Glomerular visceral epithelial cell (primary cell): ENCODE data around the gene DLG1.

ENCODE experiments used
- DNase-seq: peaks from one replicate; pipeline ENCODE4 v3.0.0-alpha.2; 2016; ENCODE audit errors: extremely low spot score

The DLG1 gene

GRCh38 chr3:197298341-197298944 lies at the start of gene DLG1:
DLG1 (minus strand) TSS chr3:197298612; CDS start chr3:197297204, 1,408 bp downstream.
- DNase-seq, result peak; percentile 97

DNA sequence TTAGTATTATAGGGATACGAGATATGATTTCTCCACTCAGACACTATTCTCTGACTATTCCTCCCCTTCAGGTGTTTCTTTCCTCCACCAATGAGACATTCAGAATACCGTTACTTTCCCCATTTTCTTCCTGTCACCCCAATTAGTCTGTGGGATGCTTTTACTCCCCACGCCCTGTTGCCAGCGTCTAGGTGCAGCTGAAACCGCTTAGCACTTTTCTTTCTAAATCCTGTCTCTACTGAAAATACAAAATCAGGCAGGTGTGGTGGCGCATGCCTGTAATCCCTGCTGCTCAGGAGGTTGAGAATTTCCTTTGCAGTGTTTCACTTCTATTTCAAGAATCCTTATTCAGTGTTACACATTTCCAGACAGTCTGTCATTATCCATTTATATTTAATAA lies 49.6 kb upstream of the DLG1 start:
- DNase-seq, result no peak

- DNase-seq, result no peak
Observed at GRCh38 chr3:197345390-197345789, 47.0 kb upstream of the DLG1 start.

DNA sequence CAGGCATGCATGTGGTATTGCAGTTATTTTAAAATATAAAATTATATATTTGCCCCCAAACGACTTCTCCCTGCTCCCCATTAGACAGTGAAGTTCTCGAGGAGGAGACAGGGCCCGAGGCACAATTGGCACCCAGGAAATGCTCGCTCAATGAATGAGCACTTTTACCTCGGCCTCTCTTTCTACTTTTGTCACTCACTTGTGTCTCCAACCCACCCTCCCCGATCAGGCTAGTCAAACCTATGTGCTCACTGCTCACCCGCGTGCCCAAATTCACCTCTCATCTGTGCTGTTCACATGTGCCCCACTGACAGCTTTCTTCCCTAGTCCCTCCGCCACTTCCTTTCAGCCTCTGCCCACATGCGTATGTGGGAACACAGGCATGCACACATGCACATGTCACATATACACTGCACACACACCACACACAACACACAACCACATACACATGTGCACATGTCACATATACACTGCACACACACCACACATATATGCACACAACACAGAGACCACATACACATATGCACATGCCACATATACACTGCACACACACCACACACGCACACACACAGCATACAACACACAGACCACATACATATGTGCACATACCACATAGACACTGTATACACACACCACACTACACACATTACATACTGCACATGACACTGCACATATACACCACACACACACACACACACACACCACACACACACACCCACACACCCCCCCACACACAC lies 46.3 kb upstream of the DLG1 start:
- DNase-seq, result no peak

GRCh38 chr3:197343656-197344408 lies 45.4 kb upstream of the DLG1 start:
- peak; percentile 68 for DNase-seq

DNA sequence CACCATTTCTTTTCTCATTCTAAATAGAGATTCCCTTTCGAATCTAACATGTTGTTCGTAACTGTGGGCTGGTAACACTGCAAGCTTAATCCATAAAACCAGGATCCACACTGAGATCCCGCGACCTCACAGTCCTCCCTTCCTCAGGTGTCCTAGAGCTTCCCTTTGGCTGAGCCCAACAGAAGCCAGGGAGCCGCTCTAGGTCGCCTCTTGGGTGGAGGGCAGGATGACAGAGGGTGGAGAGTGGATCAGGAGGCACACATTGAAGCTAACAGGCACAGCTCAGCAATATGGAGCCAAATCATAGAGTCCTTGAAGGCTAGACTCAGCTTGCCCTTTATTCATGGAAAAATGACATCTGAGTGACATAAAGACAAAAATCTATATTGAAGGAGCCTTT lies 44.7 kb upstream of the DLG1 start:
- DNase-seq, result no peak

DNA sequence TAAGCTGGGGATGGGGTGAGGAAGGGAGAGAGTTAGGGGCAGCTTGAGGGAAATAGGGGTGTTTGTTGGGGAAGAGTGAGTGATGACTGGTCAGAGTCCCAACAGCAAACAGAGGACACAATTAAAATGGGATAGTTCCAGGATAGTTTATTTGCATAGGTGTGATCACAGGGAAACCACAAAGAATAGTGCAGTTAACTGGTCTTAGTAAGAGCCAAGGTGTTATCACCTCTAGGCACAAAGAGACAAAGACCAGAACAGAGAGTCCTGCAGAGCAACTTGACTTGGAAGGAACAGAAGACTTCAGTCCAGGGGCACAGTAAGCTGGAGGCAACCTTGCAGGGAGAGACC lies 42.1 kb upstream of the DLG1 start:
- DNase-seq, result no peak

DNA sequence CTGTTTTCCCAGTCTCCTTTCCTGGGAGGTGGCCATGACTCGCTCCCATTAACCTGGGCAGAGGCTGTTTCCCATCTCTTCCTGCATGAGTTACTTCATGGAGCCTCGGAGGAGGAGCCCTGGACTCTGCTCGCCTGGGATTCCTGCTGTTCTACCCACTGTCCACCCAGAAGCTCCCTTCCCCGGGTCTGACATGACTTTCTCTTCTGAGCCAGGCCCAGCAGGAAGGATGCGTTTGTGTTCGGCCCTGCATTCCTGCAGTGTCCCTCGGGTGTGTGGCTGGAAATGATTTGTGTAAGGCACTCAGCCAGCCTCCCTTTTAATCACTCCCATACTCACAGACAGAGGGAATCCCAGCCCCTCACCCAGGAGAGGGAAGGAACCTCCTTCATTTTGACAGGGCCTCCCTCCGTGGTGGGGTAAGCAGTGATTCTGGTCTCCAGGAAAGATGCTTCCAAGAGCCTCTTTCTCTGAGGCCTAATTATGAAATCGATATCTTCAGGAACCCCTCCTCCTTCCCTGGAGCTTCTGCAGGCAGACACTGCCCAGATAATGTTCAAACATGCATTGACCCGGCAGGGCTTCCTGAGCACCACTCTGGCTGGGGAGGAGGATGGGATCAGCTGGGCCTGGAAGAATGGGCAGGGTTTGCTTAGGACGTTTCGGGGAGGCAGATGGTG lies 41.6 kb upstream of the DLG1 start:
- peak; percentile 85 for DNase-seq

GRCh38 chr3:197338586-197338985 lies 40.2 kb upstream of the DLG1 start:
- DNase-seq, result no peak

DNA sequence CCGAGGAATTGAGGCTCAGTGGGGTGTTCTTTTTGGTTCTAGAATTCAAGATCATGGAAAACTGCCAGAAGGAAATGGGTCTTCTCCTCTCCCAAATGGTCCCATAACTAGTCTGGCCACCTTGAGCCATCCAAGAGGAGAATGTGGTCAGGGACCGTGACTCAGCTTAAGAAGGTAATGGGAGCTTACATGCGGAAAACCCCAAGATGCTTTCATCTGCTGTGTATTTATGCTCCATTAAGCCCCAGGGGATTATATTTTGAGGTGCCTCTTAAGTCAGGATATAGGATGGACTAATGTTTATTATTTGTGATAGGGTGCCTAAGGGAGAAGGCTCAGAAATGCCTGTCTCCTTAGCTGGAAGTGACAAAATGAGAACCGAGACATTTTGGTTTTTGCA lies 39.2 kb upstream of the DLG1 start:
- peak; percentile 93 for DNase-seq

DNA sequence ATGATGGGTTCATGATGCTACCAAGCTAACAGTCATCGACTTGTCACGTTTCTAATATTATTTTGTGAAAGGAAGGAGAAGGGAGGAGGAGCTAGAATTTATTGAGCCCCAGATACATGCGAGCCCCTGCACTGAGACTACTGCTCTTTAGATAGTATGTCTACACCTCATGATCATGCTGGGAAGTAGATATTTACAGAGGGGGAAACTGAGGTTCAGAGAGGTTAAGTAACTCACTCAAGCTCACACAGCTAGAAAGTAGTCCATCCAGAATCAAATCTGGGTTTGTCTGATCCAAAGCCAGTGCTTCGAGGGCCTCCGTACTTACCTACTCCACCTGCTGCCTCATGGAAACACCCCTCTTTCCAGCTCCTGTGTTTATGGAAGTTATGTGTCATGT lies 38.8 kb upstream of the DLG1 start:
- DNase-seq, result no peak

DNA sequence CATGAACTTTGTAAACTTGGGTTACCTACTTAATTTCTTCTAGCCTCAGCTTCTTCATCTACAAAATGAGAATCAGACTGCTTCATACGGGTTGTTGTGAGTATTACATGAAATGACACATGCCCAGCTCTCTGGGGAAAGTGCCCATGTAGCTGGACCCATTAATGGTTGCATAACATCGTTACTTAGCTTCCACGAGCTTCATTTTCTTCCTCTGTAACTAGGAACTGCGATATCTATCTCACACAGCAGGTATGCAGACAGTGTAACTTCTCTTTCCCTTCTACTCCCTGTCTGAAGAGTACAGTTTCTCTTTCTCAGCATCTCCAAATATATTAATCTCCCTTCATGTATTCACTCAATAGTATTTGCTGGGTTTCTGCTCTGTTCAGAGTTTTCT lies 37.9 kb upstream of the DLG1 start:
- no peak for DNase-seq

- DNase-seq, result peak; percentile 90
Observed at GRCh38 chr3:197335428-197336132, 37.2 kb upstream of the DLG1 start.

DNA sequence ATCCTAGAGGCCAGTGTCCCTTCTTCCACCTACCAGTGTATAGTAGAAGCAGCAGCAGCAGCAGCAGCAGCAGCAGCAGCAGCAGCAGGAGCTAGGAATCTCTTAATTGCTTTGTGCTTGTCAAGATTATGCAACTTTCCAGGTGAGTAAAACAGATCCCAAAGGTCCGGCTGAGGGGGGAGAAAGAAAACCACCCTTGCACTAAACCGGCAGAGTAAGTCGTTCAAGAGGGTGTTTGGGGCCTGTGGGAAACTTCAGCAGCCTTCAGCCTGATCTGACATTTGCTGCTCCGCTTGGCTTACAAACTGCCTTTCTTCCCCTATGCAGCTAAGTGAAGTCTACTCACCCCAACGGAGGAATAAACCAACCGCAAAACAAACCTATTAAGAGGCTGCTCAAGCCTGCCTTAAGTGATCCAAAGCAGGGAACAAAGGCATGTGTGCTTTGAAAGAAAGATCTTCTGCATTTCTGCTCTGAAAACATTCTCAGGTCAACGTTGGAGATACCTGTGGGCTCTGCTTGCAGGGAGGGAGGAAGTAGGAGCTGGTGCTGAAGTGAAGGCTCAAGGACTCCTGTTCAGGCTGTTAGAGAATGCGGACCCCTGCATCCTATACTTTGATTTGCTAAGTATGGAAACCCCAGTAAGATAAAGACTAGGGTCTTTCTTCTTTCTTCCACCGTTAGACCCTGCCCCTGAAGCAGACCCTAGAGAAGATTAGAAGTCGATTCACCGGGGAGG lies 35.7 kb upstream of the DLG1 start:
- DNase-seq, result peak; percentile 56

GRCh38 chr3:197331131-197331530 lies 32.7 kb upstream of the DLG1 start:
- DNase-seq, result no peak

DNA sequence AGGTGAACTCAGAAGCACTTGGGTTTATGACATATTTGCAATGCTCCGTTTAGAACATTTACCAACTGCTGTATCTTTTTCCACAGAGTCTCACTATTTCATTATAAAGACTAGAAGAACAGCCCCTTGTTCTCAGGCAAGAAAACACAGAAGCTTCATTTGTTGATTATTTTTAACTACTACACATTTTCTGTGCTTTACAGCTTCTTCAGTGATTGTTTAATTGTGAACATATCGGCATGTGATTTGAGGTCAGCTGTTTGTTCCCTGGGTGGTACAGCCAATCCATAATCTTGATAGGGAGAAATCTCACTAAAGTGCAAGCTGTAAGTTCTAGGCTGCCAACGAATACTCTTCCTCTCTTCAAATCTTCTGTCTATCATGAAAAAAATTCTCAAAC lies 31.0 kb upstream of the DLG1 start:
- no peak for DNase-seq

DNA sequence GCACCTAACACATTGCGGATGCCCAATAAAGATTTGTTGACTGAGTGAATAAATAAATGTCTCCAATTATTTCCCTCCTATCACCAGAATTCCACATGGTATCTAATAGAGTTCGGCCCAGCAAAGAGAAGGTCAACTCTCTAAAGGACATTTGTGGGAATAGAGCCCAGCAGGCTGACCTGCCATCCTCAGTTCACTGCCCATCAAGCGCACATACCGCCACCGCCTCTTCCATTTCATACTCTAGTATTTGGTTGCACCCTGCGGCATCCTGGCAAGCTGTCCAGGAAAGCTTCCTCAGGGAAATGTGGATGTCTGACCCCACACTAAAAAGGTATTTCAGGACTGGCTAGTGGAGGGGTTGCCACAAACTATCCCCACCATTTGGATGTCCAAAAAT lies 29.8 kb upstream of the DLG1 start:
- no peak for DNase-seq

- no peak for DNase-seq
Observed at GRCh38 chr3:197327701-197328100, 29.3 kb upstream of the DLG1 start.

GRCh38 chr3:197325773-197326172 lies 27.4 kb upstream of the DLG1 start:
- no peak for DNase-seq

- no peak for DNase-seq
Observed at GRCh38 chr3:197322149-197322548, 23.7 kb upstream of the DLG1 start.

DNA sequence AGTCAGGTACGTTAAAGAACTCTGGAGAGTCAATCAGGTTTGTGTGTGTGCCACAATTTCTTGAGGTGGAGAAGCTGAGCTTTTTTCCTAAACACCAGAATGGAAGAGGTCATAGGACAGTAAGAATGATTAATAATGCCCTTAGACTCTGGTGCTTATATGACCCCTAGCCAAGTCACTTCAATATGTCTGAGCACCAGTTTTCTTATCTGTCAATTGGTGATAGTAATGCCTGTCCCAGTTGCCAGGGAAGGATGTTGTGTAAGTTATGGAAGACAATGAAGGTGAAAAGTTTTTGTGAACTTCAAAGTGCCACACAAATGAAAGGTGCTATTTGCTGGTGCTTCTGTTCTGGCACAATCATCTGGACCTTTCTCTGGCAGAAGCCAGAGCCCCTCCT lies 22.2 kb upstream of the DLG1 start:
- no peak for DNase-seq
